H1 (cell line): Measurements from ENCODE around the gene TCL1A.

Experiments used
- BCL11A ChIP-seq, 2 experiments: IDR thresholded peaks; one replicate each; pipeline ENCODE4 v1.6.1; 2011; ENCODE audit warnings: low read depth in 2 of 2, low read length in 2 of 2, mild to moderate bottlenecking in 2 of 2
- CTCF ChIP-seq, 3 experiments: IDR thresholded peaks; 1 replicate in 2 of 3; 2 replicates in 1 of 3; pipeline versions ENCODE4 v1.5.1 to v1.6.1; 2011; ENCODE audit warnings: low read length in 3 of 3, mild to moderate bottlenecking in 3 of 3, inconsistent platforms in 2 of 3, low read depth in 1 of 3, moderate library complexity in 1 of 3; ENCODE audit not compliant: insufficient read depth in 1 of 3; ENCODE audit errors: control extremely low read depth in 1 of 3
- KDM1A ChIP-seq: fragments of 200-600, 300-600 bp; sonication (generic); IDR thresholded peaks from 2 replicates; pipeline ENCODE4 v1.7.1; 2016; ENCODE audit warnings: mild to moderate bottlenecking, low read length, borderline replicate concordance
- POLR2A ChIP-seq, 2 experiments: IDR thresholded peaks; 1 replicate in 1 of 2; 2 replicates in 1 of 2; pipeline ENCODE4 v1.6.1; 2011; ENCODE audit warnings: low read depth in 2 of 2, low read length in 2 of 2, mild to moderate bottlenecking in 2 of 2; ENCODE audit errors: control extremely low read depth in 1 of 2
- POLR2AphosphoS5 ChIP-seq: IDR thresholded peaks from 2 replicates; pipeline ENCODE4 v1.6.1; 2011; ENCODE audit warnings: low read depth, low read length
- RNF2 ChIP-seq: fragments of 200-900, 300-1000 bp; sonication (generic); IDR thresholded peaks from 2 replicates; pipeline ENCODE4 v1.7.1; 2016; ENCODE audit warnings: borderline replicate concordance, low read depth, mild to moderate bottlenecking, antibody characterized with exemption, low read length; ENCODE audit not compliant: poor library complexity, severe bottlenecking; ENCODE audit errors: missing control alignments
- SIX5 ChIP-seq: IDR thresholded peaks from 2 replicates; pipeline ENCODE4 v1.6.1; 2011; ENCODE audit warnings: mild to moderate bottlenecking, low read depth, low read length
- ZNF274 ChIP-seq: IDR thresholded peaks from 2 replicates; pipeline ENCODE4 v1.7.0; 2012; ENCODE audit warnings: low read length, borderline replicate concordance; ENCODE audit errors: extremely low read depth

DNA sequence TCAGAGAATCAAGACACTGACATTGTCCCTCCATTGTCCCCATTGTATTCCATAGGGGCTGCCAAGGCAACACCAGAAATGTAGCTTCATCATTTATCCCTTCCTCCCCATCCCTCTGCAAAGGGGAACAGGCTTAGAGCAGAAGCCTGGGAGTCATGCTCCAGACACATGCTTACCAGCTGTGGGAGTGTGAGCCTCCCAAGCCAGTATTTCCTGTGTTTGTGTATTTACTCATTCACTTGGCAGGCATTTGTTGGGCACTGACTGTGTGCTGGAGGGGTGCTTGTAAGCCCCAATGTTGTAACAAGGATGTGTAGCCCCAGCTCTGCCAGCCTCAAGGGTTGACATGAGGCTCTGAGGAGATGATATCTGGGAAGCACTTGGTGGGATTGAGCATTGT is 46.0 kb upstream of the TCL1A start:
- no peak for TF ChIP-seq CTCF (IDR thresholded peaks at IDR 0.05; ENCODE audit: control extremely low read depth in 1 of 3, insufficient read depth in 1 of 3, low read depth in 1 of 3, low read length in 3 of 3)
- TF ChIP-seq ZNF274, result no peak
- TF ChIP-seq POLR2A (IDR thresholded peaks at IDR 0.05; ENCODE audit: control extremely low read depth in 1 of 2, low read depth in 2 of 2, low read length in 2 of 2), result no peak
- TF ChIP-seq RNF2, result no peak
- no peak for TF ChIP-seq POLR2AphosphoS5
- TF ChIP-seq BCL11A (IDR thresholded peaks at IDR 0.05; ENCODE audit: low read depth in 2 of 2, low read length in 2 of 2), result no peak
- no peak for TF ChIP-seq KDM1A
- TF ChIP-seq SIX5, result no peak
